NCI-H2107 treated with DMSO at 0.1 percent for 48 hours (cell line): ENCODE results near the gene EIF2B5.
"Not testable (repeated sequence)": the region's sequence is repeated elsewhere in the genome, so short reads cannot be mapped to it uniquely, and the experiment has no call there.

ENCODE experiments used
- DNase-seq: peaks from one replicate; lab custom pipeline; 2025; ENCODE audit not compliant: unreplicated experiment; lab: John Stamatoyannopoulos, UW

Gene EIF2B5

GRCh38 chr3:184135149-184135910, at the start of gene EIF2B5:
Gene EIF2B5, plus strand, starts transcription at chr3:184135358. Its CDS starts 28 bp downstream, at chr3:184135386.
- peak; percentile 97 for DNase-seq

- no peak for DNase-seq
These were observed 49.7 kb upstream of the EIF2B5 start for GRCh38 chr3:184085389-184085852.

- no peak for DNase-seq
These were observed 43.0 kb upstream of the EIF2B5 start for GRCh38 chr3:184092199-184092598.

GRCh38 chr3:184096811-184097383, 38.3 kb upstream of the EIF2B5 start, which contains the start of gene HTR3E:
Gene HTR3E, plus strand, starts transcription at chr3:184097064. Its CDS starts 466 bp downstream, at chr3:184097530.
- no peak for DNase-seq

- no peak for DNase-seq
These were observed 37.6 kb upstream of the EIF2B5 start for GRCh38 chr3:184097556-184097955.

GRCh38 chr3:184099806-184100686, 35.1 kb upstream of the EIF2B5 start:
- no peak for DNase-seq

- DNase-seq = no peak
These were observed 24.8 kb upstream of the EIF2B5 start for GRCh38 chr3:184110316-184110725.

- DNase-seq = no peak
These were observed 19.1 kb upstream of the EIF2B5 start for GRCh38 chr3:184116017-184116416.

GRCh38 chr3:184117636-184118035, 17.5 kb upstream of the EIF2B5 start:
- peak; percentile 71 for DNase-seq

GRCh38 chr3:184121031-184121430, 14.1 kb upstream of the EIF2B5 start:
- DNase-seq = not testable (repeated sequence)

GRCh38 chr3:184126006-184126405, 9.2 kb upstream of the EIF2B5 start:
- DNase-seq = no peak

- peak; percentile 52 for DNase-seq
These were observed 6.1 kb upstream of the EIF2B5 start for GRCh38 chr3:184129012-184129411.

- no peak for DNase-seq
These were observed 2.2 kb upstream of the EIF2B5 start for GRCh38 chr3:184132945-184133344.

- peak; percentile 88 for DNase-seq
These were observed 1.1 kb upstream of the EIF2B5 start for GRCh38 chr3:184133840-184134745.

- DNase-seq = no peak
These were observed 411 bp upstream of the EIF2B5 start for GRCh38 chr3:184134746-184135148.

- DNase-seq = no peak
These were observed 728 bp downstream of the EIF2B5 start for GRCh38 chr3:184135911-184136260.

GRCh38 chr3:184140436-184140835, 5.3 kb downstream of the EIF2B5 start:
- no peak for DNase-seq

- DNase-seq = no peak
These were observed 7.0 kb downstream of the EIF2B5 start for GRCh38 chr3:184142199-184142598.

GRCh38 chr3:184143327-184143726, 8.2 kb downstream of the EIF2B5 start:
- no peak for DNase-seq

- DNase-seq = no peak
These were observed 9.3 kb downstream of the EIF2B5 start for GRCh38 chr3:184144505-184144904.
